Measurements from ENCODE around the gene FLRT3. TPM values are rescaled to one million over a fixed set of nuclear protein-coding genes. Genes with fewer than 3 reads are reported as not detected.

Gene FLRT3
- total RNA-seq, 2 experiments from 2014 or later: not detected

- Histone ChIP-seq H3K9me3 (ENCODE audit: low read length) (0 out of 2 replicates have a peak, but pooled peaks cover 2% of the 10 kb centered on the region), H4K20me1 (ENCODE audit: insufficient read depth, low read length) (no peaks in the 10 kb centered on the region), H3K79me2 (ENCODE audit: insufficient read depth, low read depth, low read length) (no peaks in the 10 kb centered on the region), H2AFZ (ENCODE audit: low read length) (no peak overlapping the region), H3K9me2 (ENCODE audit: insufficient read depth, low read length) (no peaks in the 10 kb centered on the region), H3K4me3 (ENCODE audit: low read depth, low read length, poor library complexity, severe bottlenecking) (no peak overlapping the region), H3K36me3 (ENCODE audit: insufficient read depth, low read length) (no peaks in the 10 kb centered on the region), H3K4me2 (ENCODE audit: low read length) (no peak overlapping the region), H3K27ac (ENCODE audit: low read depth, low read length, poor library complexity, severe bottlenecking) (no peak overlapping the region), H3K4me1 (ENCODE audit: insufficient read depth, low read length, poor library complexity, severe bottlenecking) (no peaks in the 10 kb centered on the region)
- TF ChIP-seq EZH2phosphoT487 (IDR thresholded peaks at IDR 0.05; ENCODE audit: borderline replicate concordance, low read depth, low read length) (no peak), CTCF (conservative IDR thresholded peaks at IDR 0.05; ENCODE audit: low read length) (no peak)
- ChIA-PET POLR2A (interaction anchor here (1.4 kb wide), 1 partner anchor 17 kb away, joined by 3 read pairs; no protein-coding TSS in a partner anchor), CTCF (ENCODE audit: unreplicated experiment) (no interaction called here)
- intact Hi-C loops (cut with micrococcal nuclease; ENCODE audit: unreplicated experiment): no loop called here
- no peak for DNase-seq (ENCODE audit: low spot score)
- BruUV-seq (replicated peaks): no TSS peak
Observed at GRCh38 chr20:14378326-14378725, 40.9 kb upstream of the FLRT3 start.

- H4K20me1 ChIP-seq (ENCODE audit: insufficient read depth, low read length): no peaks in the 10 kb centered on the region
- no peaks in the 10 kb centered on the region for H3K9me2 ChIP-seq (ENCODE audit: insufficient read depth, low read length)
- no peak overlapping the region for H3K4me2 ChIP-seq (ENCODE audit: low read length)
- no peak overlapping the region for H3K27ac ChIP-seq (ENCODE audit: low read depth, low read length, poor library complexity, severe bottlenecking)
- no peak overlapping the region for H3K4me3 ChIP-seq (ENCODE audit: low read depth, low read length, poor library complexity, severe bottlenecking)
- H3K79me2 ChIP-seq (ENCODE audit: insufficient read depth, low read depth, low read length): no peaks in the 10 kb centered on the region
- no peak overlapping the region for H2AFZ ChIP-seq (ENCODE audit: low read length)
- BruUV-seq (replicated peaks): no TSS peak
- H3K4me1 ChIP-seq (ENCODE audit: insufficient read depth, low read length, poor library complexity, severe bottlenecking): no peaks in the 10 kb centered on the region
- DNase-seq (ENCODE audit: low spot score): no peak
- CTCF ChIA-PET (ENCODE audit: unreplicated experiment): no interaction called here
- TF ChIP-seq EZH2phosphoT487 (IDR thresholded peaks at IDR 0.05; ENCODE audit: borderline replicate concordance, low read depth, low read length) (no peak), CTCF (conservative IDR thresholded peaks at IDR 0.05; ENCODE audit: low read length) (no peak)
- no peaks in the 10 kb centered on the region for H3K36me3 ChIP-seq (ENCODE audit: insufficient read depth, low read length)
- no peaks in the 10 kb centered on the region for H3K9me3 ChIP-seq (ENCODE audit: low read length)
- intact Hi-C loops (cut with micrococcal nuclease; ENCODE audit: unreplicated experiment): no loop called here
- POLR2A ChIA-PET: interaction anchor here (0.8 to 2.0 kb wide), 3 partner anchors 11 to 117 kb away, joined by 3 to 5 read pairs (median 4); no protein-coding TSS in a partner anchor
Observed at GRCh38 chr20:14375416-14375985, 38.1 kb upstream of the FLRT3 start.

GRCh38 chr20:14374196-14374595 is 36.8 kb upstream of the FLRT3 start:
- H3K4me3 ChIP-seq (ENCODE audit: low read depth, low read length, poor library complexity, severe bottlenecking): no peak overlapping the region
- no peak overlapping the region for H3K4me2 ChIP-seq (ENCODE audit: low read length)
- CTCF ChIA-PET (ENCODE audit: unreplicated experiment): no interaction called here
- POLR2A ChIA-PET: interaction anchor here (1.8 to 2.0 kb wide), 2 partner anchors 10 to 21 kb away, joined by 4 to 5 read pairs; no protein-coding TSS in a partner anchor
- H2AFZ ChIP-seq (ENCODE audit: low read length): no peak overlapping the region
- no peaks in the 10 kb centered on the region for H3K79me2 ChIP-seq (ENCODE audit: insufficient read depth, low read depth, low read length)
- no peak overlapping the region for H3K27ac ChIP-seq (ENCODE audit: low read depth, low read length, poor library complexity, severe bottlenecking)
- no peaks in the 10 kb centered on the region for H3K9me3 ChIP-seq (ENCODE audit: low read length)
- TF ChIP-seq CTCF (conservative IDR thresholded peaks at IDR 0.05; ENCODE audit: low read length): no peak
- TF ChIP-seq EZH2phosphoT487 (IDR thresholded peaks at IDR 0.05; ENCODE audit: borderline replicate concordance, low read depth, low read length): no peak
- DNase-seq (ENCODE audit: low spot score): no peak
- H4K20me1 ChIP-seq (ENCODE audit: insufficient read depth, low read length): no peaks in the 10 kb centered on the region
- H3K9me2 ChIP-seq (ENCODE audit: insufficient read depth, low read length): no peaks in the 10 kb centered on the region
- BruUV-seq (replicated peaks): no TSS peak
- no peaks in the 10 kb centered on the region for H3K36me3 ChIP-seq (ENCODE audit: insufficient read depth, low read length)
- H3K4me1 ChIP-seq (ENCODE audit: insufficient read depth, low read length, poor library complexity, severe bottlenecking): no peaks in the 10 kb centered on the region
- intact Hi-C loops (cut with micrococcal nuclease; ENCODE audit: unreplicated experiment): no loop called here
